Measurements from ENCODE around the gene PRUNE1.

DNA sequence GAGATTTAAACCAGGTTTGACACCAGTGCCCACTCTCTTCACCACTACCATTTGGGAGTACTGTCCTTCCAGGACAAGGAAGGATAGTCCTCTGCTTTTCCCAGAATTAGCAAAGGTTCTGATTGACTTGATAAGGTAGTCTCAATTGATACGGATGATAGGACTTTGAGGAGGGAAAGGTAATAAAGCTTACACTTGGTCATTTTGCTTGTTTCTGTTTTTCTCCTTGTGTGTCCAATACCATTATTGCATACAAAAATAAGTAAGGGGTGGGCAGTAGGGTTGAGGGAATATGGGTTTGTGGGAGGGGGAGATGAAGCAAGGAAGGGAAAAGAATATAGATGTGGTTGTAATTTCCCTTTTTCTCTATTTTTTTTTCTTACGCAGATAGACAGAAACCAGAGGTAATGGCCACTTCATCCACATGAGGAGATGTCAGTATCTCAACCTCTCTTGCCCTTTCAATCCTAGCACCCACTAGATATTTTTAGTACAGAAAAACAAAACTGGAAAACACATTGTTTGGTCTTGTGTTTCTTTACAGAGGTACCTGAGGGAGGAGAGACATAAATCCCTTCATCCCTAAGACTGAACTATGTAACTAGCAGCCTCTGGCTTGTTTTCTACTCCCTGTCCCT is 41.9 kb downstream of the PRUNE1 start:
- no peak for TF ChIP-seq EZH2phosphoT487 (IDR thresholded peaks at IDR 0.05; ENCODE audit: borderline replicate concordance)
- TF ChIP-seq, protein P1, sequence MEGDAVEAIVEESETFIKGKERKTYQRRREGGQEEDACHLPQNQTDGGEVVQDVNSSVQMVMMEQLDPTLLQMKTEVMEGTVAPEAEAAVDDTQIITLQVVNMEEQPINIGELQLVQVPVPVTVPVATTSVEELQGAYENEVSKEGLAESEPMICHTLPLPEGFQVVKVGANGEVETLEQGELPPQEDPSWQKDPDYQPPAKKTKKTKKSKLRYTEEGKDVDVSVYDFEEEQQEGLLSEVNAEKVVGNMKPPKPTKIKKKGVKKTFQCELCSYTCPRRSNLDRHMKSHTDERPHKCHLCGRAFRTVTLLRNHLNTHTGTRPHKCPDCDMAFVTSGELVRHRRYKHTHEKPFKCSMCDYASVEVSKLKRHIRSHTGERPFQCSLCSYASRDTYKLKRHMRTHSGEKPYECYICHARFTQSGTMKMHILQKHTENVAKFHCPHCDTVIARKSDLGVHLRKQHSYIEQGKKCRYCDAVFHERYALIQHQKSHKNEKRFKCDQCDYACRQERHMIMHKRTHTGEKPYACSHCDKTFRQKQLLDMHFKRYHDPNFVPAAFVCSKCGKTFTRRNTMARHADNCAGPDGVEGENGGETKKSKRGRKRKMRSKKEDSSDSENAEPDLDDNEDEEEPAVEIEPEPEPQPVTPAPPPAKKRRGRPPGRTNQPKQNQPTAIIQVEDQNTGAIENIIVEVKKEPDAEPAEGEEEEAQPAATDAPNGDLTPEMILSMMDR (conservative IDR thresholded peaks at IDR 0.05; ENCODE audit: low read length): no peak
